IPS DF 6.9 (cell line): ENCODE data around the gene SPTBN4.

Source experiments
- DNase-seq: peaks from one replicate; pipeline ENCODE4 v3.0.0-alpha.2; 2013; ENCODE audit warnings: low read depth, low spot score
- H3K27ac ChIP-seq: one replicate; pipeline ENCODE4 v1.5.1; 2013; ENCODE audit warnings: low read length, control low read depth
- H3K27me3 ChIP-seq: 2 replicates; pipeline ENCODE4 v1.6.1; 2013; ENCODE audit warnings: mild to moderate bottlenecking, low read length; ENCODE audit not compliant: control insufficient read depth, insufficient read depth
- H3K36me3 ChIP-seq: 2 replicates; pipeline ENCODE4 v1.6.1; 2013; ENCODE audit warnings: low read length; ENCODE audit not compliant: control insufficient read depth, insufficient read depth
- H3K4me1 ChIP-seq: 2 replicates; pipeline ENCODE4 v1.6.1; 2013; ENCODE audit warnings: low read length; ENCODE audit not compliant: control insufficient read depth, insufficient read depth
- H3K4me3 ChIP-seq: 2 replicates; pipeline ENCODE4 v1.5.1; 2013; ENCODE audit warnings: mild to moderate bottlenecking, low read length
- H3K9me3 ChIP-seq: 2 replicates; pipeline ENCODE4 v1.6.1; 2013; ENCODE audit warnings: low read length, inconsistent platforms; ENCODE audit not compliant: control insufficient read depth, insufficient read depth
- WGBS: extraction: QIAGEN DNeasy Blood & Tissue Kit; methylation state at CpG from one replicate; pipeline ENCODE4 v1.1.7; 2013; ENCODE audit warnings: mixed read lengths, missing lambda C conversion rate; ENCODE audit not compliant: insufficient read length, insufficient coverage; 5-methylcytosine and 5-hydroxymethylcytosine counted together

SPTBN4 gene

GRCh38 chr19:40611096-40611495, 144.3 kb downstream of the SPTBN4 start:
- no peak overlapping the region for H3K27ac ChIP-seq

DNA sequence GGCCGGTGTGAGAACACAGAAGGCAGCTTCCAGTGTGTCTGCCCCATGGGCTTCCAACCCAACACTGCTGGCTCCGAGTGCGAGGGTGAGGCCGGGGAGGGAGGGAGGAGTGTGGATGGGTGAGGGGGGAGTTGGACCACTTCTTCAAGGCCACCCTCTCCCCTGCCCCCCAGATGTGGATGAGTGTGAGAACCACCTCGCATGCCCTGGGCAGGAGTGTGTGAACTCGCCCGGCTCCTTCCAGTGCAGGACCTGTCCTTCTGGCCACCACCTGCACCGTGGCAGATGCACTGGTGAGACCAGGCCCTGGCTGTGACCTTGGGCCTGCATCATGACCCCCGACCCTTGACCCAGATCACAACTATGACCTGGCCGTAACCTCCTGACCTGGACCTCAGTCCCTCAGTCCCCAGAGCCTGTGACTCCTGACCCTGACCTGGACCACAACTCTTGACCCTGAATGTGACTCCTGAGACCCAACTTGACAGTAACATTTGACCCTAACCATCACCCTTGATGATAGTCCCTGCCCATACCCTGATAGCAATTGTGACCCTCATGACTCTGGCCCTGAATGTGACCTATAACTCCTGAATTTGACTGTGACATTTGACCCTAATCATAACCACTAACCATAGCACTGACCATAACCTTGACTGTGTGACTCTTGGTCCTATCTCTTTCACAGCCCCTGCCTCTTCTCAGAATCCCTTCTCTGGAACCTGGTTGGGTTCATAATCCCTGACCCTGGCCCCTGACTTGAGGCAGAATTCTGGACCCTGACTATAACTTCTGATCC, 145.3 kb downstream of the SPTBN4 start:
- Histone ChIP-seq H3K4me3 (no peak overlapping the region), H3K9me3 (no peaks in the 10 kb centered on the region), H3K4me1 (peaks cover 10% of the 10 kb centered on the region), H3K36me3 (no peaks in the 10 kb centered on the region), H3K27ac (no peak overlapping the region), H3K27me3 (peaks cover 9% of the 10 kb centered on the region)
- no peak for DNase-seq
- no CpG with 5 or more reads among the region's 10 CpGs for WGBS

More at GRCh38 chr19:40611096-40611495, 144.3 kb downstream of the SPTBN4 start:
- H3K9me3 ChIP-seq, result no peaks in the 10 kb centered on the region
- H3K27me3 ChIP-seq, result peaks cover 9% of the 10 kb centered on the region
- H3K4me3 ChIP-seq, result no peak overlapping the region
- H3K4me1 ChIP-seq, result peaks cover 10% of the 10 kb centered on the region
- WGBS, result no CpG with 5 or more reads among the region's 15 CpGs
- DNase-seq, result no peak
- no peaks in the 10 kb centered on the region for H3K36me3 ChIP-seq

GRCh38 chr19:40612831-40613689, 146.3 kb downstream of the SPTBN4 start:
- no peak for DNase-seq
- H3K4me3 ChIP-seq, result peak overlapping the region; percentile 64
- peaks cover 6% of the 10 kb centered on the region for H3K4me1 ChIP-seq
- no peaks in the 10 kb centered on the region for H3K36me3 ChIP-seq
- WGBS, result no CpG with 5 or more reads among the region's 50 CpGs
- no peak overlapping the region for H3K27ac ChIP-seq
- no peaks in the 10 kb centered on the region for H3K9me3 ChIP-seq
- H3K27me3 ChIP-seq, result peaks cover 3% of the 10 kb centered on the region; the same call in 1 of the 2 replicates

- Histone ChIP-seq H3K4me3 (peak overlapping the region; percentile 64; the same call in 1 of the 2 replicates), H3K27me3 (peaks cover 3% of the 10 kb centered on the region; the same call in 1 of the 2 replicates), H3K9me3 (no peaks in the 10 kb centered on the region), H3K36me3 (no peaks in the 10 kb centered on the region), H3K27ac (no peak overlapping the region), H3K4me1 (peaks cover 6% of the 10 kb centered on the region)
- no CpG with 5 or more reads among the region's 67 CpGs for WGBS
- no peak for DNase-seq
These were observed 147.2 kb downstream of the SPTBN4 start for GRCh38 chr19:40613690-40614621.

GRCh38 chr19:40614622-40615411, 148.0 kb downstream of the SPTBN4 start:
- H3K27ac ChIP-seq, result no peak overlapping the region
- peak overlapping the region; percentile 64; the same call in 1 of the 2 replicates for H3K4me3 ChIP-seq
- no CpG with 5 or more reads among the region's 27 CpGs for WGBS
- peaks cover 6% of the 10 kb centered on the region for H3K4me1 ChIP-seq
- peaks cover 3% of the 10 kb centered on the region; the same call in 1 of the 2 replicates for H3K27me3 ChIP-seq
- DNase-seq, result no peak
- no peaks in the 10 kb centered on the region for H3K9me3 ChIP-seq
- peaks cover 7% of the 10 kb centered on the region; the same call in 1 of the 2 replicates for H3K36me3 ChIP-seq

GRCh38 chr19:40616178-40616577, 149.4 kb downstream of the SPTBN4 start:
- Histone ChIP-seq H3K9me3 (no peaks in the 10 kb centered on the region), H3K27me3 (no peaks in the 10 kb centered on the region), H3K36me3 (peaks cover 8% of the 10 kb centered on the region; the same call in 1 of the 2 replicates), H3K4me1 (no peaks in the 10 kb centered on the region), H3K4me3 (no peak overlapping the region), H3K27ac (no peak overlapping the region)
- no peak for DNase-seq
- no CpG with 5 or more reads among the region's 5 CpGs for WGBS

DNA sequence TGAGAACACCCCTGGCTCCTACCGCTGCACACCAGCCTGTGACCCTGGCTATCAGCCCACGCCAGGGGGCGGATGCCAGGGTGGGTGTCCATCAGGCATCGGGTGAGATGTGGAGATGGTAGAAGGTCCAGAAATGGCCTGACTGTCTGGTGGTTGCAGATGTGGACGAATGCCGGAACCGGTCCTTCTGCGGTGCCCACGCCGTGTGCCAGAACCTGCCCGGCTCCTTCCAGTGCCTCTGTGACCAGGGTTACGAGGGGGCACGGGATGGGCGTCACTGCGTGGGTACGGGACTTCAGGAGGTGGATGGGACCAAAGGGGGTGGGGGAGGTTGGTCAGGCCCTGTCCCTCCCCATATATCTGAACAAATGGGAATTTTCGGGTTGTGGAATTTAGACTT, 150.1 kb downstream of the SPTBN4 start:
- H3K4me3 ChIP-seq, result no peak overlapping the region
- peaks cover 8% of the 10 kb centered on the region; the same call in 1 of the 2 replicates for H3K36me3 ChIP-seq

DNA sequence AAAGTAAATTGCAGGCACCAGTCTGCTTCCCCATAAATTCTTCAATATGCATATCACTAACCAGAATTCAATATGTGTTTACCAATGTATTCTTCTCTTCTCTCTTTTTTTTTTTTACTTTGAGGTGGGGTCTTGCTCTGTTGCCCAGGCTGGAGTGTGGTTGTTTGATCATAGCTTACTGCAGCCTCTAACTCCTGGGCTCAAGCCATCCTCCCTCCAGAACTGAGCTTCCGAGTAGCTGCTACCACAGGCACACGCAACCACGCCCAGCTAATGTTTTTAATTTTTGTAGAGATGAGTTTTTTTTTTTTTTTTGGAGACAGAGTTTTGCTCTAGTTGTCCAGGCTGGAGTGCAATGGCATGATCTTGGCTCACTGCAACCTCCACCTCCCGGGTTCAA, 151.2 kb downstream of the SPTBN4 start:
- Histone ChIP-seq H3K27me3 (no peaks in the 10 kb centered on the region), H3K4me1 (no peaks in the 10 kb centered on the region; the same call in 1 of the 2 replicates), H3K9me3 (no peaks in the 10 kb centered on the region), H3K4me3 (no peak overlapping the region), H3K36me3 (peaks cover 16% of the 10 kb centered on the region), H3K27ac (no peak overlapping the region)
- WGBS, result no CpG with 5 or more reads among the region's 4 CpGs
- no peak for DNase-seq

More for the DNA sequence above, 150.1 kb downstream of the SPTBN4 start:
- no peak overlapping the region for H3K27ac ChIP-seq
- DNase-seq, result no peak
- WGBS, result no CpG with 5 or more reads among the region's 17 CpGs
- H3K27me3 ChIP-seq, result no peaks in the 10 kb centered on the region
- no peaks in the 10 kb centered on the region for H3K9me3 ChIP-seq
- H3K4me1 ChIP-seq, result no peaks in the 10 kb centered on the region

DNA sequence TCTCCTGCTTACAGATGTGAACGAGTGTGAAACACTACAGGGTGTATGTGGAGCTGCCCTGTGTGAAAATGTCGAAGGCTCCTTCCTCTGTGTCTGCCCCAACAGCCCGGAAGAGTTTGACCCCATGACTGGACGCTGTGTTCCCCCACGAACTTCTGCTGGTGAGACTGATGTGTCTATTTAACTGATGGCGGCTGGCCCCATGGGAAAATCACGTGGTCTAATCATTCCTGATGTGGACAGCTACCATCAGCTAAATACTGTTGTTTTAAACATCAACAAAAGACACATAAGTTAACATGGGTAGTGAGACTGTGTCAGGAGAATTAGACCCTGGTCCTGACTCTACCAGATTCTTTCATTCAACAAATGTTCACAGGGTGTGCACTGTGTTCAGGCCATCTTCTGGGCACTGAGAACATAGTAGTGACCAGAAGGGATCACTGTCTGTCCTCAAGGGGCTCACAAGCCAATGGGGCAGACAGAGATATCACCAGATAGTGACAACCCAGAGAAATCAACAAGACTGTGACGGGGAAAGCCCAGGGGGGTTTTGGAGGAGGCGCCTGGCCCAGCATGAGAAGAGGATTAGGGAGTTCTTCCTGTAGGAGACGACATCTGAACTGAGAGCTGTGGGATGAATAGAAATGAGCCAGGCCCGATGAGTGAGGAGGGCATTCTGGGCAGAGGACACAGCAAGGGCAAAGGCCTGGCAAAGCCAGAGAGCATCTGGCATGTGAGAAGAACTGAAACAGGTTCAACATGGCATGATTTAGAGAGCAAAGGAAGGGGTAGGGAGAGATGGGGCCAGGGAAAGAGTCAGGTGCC, 152.7 kb downstream of the SPTBN4 start:
- WGBS, result no CpG with 5 or more reads among the region's 11 CpGs
- H3K4me3 ChIP-seq, result no peak overlapping the region
- no peak for DNase-seq
- H3K27ac ChIP-seq, result no peak overlapping the region
- no peaks in the 10 kb centered on the region for H3K9me3 ChIP-seq
- H3K36me3 ChIP-seq, result peaks cover 16% of the 10 kb centered on the region
- no peaks in the 10 kb centered on the region for H3K27me3 ChIP-seq
- H3K4me1 ChIP-seq, result no peaks in the 10 kb centered on the region; the same call in 1 of the 2 replicates
